ENCODE results near the gene CAPN10. TPM values are rescaled to one million over a fixed set of nuclear protein-coding genes. Genes with fewer than 3 reads are reported as not detected.

Gene CAPN10
- total RNA-seq, 1 donor from 2014 or later: 24.9 TPM

DNA sequence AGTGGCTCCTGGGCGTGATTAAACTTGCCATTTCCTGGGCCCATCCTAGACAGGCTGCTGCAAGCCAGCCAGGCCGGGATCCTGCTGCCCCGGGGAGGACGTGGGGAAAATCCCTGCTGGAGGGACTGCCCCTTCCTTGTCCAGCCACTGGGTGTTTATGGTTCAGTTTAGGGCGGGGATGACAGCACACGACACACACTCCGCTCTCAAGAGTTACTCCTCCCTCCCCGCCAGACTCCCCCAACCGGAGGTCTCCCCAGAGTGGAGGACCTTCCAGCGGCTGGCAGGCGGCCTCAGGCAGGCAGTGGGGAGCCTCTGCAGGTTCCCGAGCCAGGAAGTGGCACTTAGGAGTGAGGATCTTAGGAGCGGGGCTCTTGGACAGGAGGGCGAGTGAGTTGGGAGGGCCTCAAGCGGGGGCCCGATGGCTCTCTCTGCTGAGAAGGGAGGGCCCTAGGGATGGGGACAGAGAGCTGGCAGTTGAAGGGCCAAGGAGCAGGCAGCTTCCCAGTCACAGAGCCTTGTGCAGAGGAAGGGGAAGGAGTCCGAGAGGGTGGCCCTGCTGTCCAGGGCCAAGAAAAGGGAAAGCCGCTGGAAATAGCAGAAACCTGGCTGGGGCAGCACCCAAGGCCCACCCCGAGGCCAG lies 33.1 kb downstream of the CAPN10 start:
- no peaks in the 10 kb centered on the region for H3K79me2 ChIP-seq (ENCODE audit: insufficient read depth, low read length)
- H3K4me1 Mint-ChIP-seq (ENCODE audit: low read depth, unreplicated experiment): peaks cover 6% of the 10 kb centered on the region

GRCh38 chr2:240620149-240620731 lies 33.7 kb downstream of the CAPN10 start:
- H2AFZ ChIP-seq (ENCODE audit: low read depth, low read length): no peak overlapping the region
- no peak overlapping the region for H3K27ac ChIP-seq (ENCODE audit: low read depth, low read length)
- no peak overlapping the region for H3K4me3 ChIP-seq (ENCODE audit: insufficient read depth, low read depth, low read length)
- no peaks in the 10 kb centered on the region for H3K9me3 ChIP-seq (ENCODE audit: insufficient read depth, low read depth, low read length)
- H3K9ac ChIP-seq (ENCODE audit: low read length): no peak overlapping the region
- Mint-ChIP-seq H3K4me3 (ENCODE audit: unreplicated experiment) (no peak overlapping the region), H3K27ac (ENCODE audit: unreplicated experiment) (no peak overlapping the region), H3K36me3 (ENCODE audit: low read depth, unreplicated experiment) (peaks cover 11% of the 10 kb centered on the region), H3K4me1 (ENCODE audit: low read depth, unreplicated experiment) (peaks cover 6% of the 10 kb centered on the region), H3K27me3 (ENCODE audit: low read depth, unreplicated experiment) (no peaks in the 10 kb centered on the region), H3K9me3 (ENCODE audit: unreplicated experiment) (peaks cover 5% of the 10 kb centered on the region)
- H3K36me3 ChIP-seq (ENCODE audit: insufficient read depth, low read length): no peaks in the 10 kb centered on the region
- no peak overlapping the region for H3K4me2 ChIP-seq (ENCODE audit: low read length)
- FAIRE-seq (no peak), DNase-seq (ENCODE audit: low read depth) (no peak)
- TF ChIP-seq, protein P1, sequence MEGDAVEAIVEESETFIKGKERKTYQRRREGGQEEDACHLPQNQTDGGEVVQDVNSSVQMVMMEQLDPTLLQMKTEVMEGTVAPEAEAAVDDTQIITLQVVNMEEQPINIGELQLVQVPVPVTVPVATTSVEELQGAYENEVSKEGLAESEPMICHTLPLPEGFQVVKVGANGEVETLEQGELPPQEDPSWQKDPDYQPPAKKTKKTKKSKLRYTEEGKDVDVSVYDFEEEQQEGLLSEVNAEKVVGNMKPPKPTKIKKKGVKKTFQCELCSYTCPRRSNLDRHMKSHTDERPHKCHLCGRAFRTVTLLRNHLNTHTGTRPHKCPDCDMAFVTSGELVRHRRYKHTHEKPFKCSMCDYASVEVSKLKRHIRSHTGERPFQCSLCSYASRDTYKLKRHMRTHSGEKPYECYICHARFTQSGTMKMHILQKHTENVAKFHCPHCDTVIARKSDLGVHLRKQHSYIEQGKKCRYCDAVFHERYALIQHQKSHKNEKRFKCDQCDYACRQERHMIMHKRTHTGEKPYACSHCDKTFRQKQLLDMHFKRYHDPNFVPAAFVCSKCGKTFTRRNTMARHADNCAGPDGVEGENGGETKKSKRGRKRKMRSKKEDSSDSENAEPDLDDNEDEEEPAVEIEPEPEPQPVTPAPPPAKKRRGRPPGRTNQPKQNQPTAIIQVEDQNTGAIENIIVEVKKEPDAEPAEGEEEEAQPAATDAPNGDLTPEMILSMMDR (IDR thresholded peaks at IDR 0.05; ENCODE audit: insufficient read depth, low read depth, low read length): no peak
- H3K79me2 ChIP-seq (ENCODE audit: insufficient read depth, low read length): no peaks in the 10 kb centered on the region
- H3K4me1 ChIP-seq (ENCODE audit: insufficient read depth, low read length): peaks cover 9% of the 10 kb centered on the region
- H4K20me1 ChIP-seq (ENCODE audit: insufficient read depth, low read length): no peaks in the 10 kb centered on the region
- no peaks in the 10 kb centered on the region for H3K27me3 ChIP-seq (ENCODE audit: insufficient read depth, low read length)

More for the DNA sequence above, 33.1 kb downstream of the CAPN10 start:
- FAIRE-seq: no peak
- Histone ChIP-seq H3K4me2 (ENCODE audit: low read length) (no peak overlapping the region), H4K20me1 (ENCODE audit: insufficient read depth, low read length) (no peaks in the 10 kb centered on the region), H3K27me3 (ENCODE audit: insufficient read depth, low read length) (no peaks in the 10 kb centered on the region), H3K4me1 (ENCODE audit: insufficient read depth, low read length) (peaks cover 3% of the 10 kb centered on the region), H3K27ac (ENCODE audit: low read depth, low read length) (no peak overlapping the region), H3K4me3 (ENCODE audit: insufficient read depth, low read depth, low read length) (no peak overlapping the region), H3K36me3 (ENCODE audit: insufficient read depth, low read length) (no peaks in the 10 kb centered on the region), H2AFZ (ENCODE audit: low read depth, low read length) (no peak overlapping the region), H3K9ac (ENCODE audit: low read length) (no peak overlapping the region), H3K9me3 (ENCODE audit: insufficient read depth, low read depth, low read length) (no peaks in the 10 kb centered on the region)
- H3K9me3 Mint-ChIP-seq (ENCODE audit: unreplicated experiment): peaks cover 5% of the 10 kb centered on the region
- no peak for DNase-seq (ENCODE audit: low read depth)
- H3K36me3 Mint-ChIP-seq (ENCODE audit: low read depth, unreplicated experiment): peaks cover 11% of the 10 kb centered on the region
- no peak overlapping the region for H3K4me3 Mint-ChIP-seq (ENCODE audit: unreplicated experiment)
- H3K27ac Mint-ChIP-seq (ENCODE audit: unreplicated experiment): no peak overlapping the region
- TF ChIP-seq, protein P1 (IDR thresholded peaks at IDR 0.05; ENCODE audit: insufficient read depth, low read depth, low read length): no peak
- TF ChIP-seq EZH2 (IDR thresholded peaks at IDR 0.05; ENCODE audit: insufficient read depth, low read length): no peak
- no peaks in the 10 kb centered on the region for H3K27me3 Mint-ChIP-seq (ENCODE audit: low read depth, unreplicated experiment)

DNA sequence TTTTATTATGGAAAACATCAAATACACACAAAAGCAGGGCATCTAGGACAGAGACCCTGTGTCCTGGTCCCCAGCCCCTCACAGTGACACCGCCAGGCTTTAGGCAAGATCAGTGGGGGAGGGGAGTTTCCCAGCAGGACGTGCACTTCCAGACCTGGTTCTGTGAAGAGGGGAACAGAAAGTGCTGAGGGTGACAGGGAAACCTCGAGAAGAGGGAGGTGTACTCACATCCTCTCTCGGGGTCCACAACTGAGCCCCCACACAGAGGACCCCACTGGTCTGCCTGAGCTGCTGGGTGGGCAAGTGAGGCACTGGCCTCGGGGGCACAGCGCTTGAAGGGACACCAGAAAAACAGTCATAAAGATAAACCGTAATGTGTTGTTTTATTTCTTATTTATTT lies 34.3 kb downstream of the CAPN10 start:
- Mint-ChIP-seq H3K9me3 (ENCODE audit: unreplicated experiment) (peaks cover 5% of the 10 kb centered on the region), H3K27me3 (ENCODE audit: low read depth, unreplicated experiment) (no peaks in the 10 kb centered on the region), H3K27ac (ENCODE audit: unreplicated experiment) (no peak overlapping the region), H3K4me1 (ENCODE audit: low read depth, unreplicated experiment) (peaks cover 6% of the 10 kb centered on the region), H3K4me3 (ENCODE audit: unreplicated experiment) (no peak overlapping the region), H3K36me3 (ENCODE audit: low read depth, unreplicated experiment) (peaks cover 11% of the 10 kb centered on the region)
- Histone ChIP-seq H3K9me3 (ENCODE audit: insufficient read depth, low read depth, low read length) (no peaks in the 10 kb centered on the region), H4K20me1 (ENCODE audit: insufficient read depth, low read length) (no peaks in the 10 kb centered on the region), H3K27ac (ENCODE audit: low read depth, low read length) (no peak overlapping the region), H3K4me2 (ENCODE audit: low read length) (no peak overlapping the region), H3K27me3 (ENCODE audit: insufficient read depth, low read length) (no peaks in the 10 kb centered on the region), H3K9ac (ENCODE audit: low read length) (no peak overlapping the region), H3K36me3 (ENCODE audit: insufficient read depth, low read length) (no peaks in the 10 kb centered on the region), H3K4me1 (ENCODE audit: insufficient read depth, low read length) (peaks cover 11% of the 10 kb centered on the region), H2AFZ (ENCODE audit: low read depth, low read length) (no peak overlapping the region), H3K4me3 (ENCODE audit: insufficient read depth, low read depth, low read length) (no peak overlapping the region), H3K79me2 (ENCODE audit: insufficient read depth, low read length) (no peaks in the 10 kb centered on the region)
- DNase-seq (ENCODE audit: low read depth): no peak
- no peak for FAIRE-seq
- no peak for TF ChIP-seq EZH2 (IDR thresholded peaks at IDR 0.05; ENCODE audit: insufficient read depth, low read length)
- TF ChIP-seq, protein P1 (IDR thresholded peaks at IDR 0.05; ENCODE audit: insufficient read depth, low read depth, low read length): no peak
